Measurements from ENCODE around the gene PHF2. TPM values are rescaled to one million over a fixed set of nuclear protein-coding genes. Genes with fewer than 3 reads are reported as not detected.
A peak's percentile ranks its signal among the peaks of the same experiment; 100 is the strongest.

Gene PHF2
- polyA plus RNA-seq, 3 donors, result 0.40 to 16.0 (median 0.97) TPM

GRCh38 chr9:93532141-93532540 is 44.2 kb upstream of the PHF2 start:
- no peaks in the 10 kb centered on the region for H3K9me3 Mint-ChIP-seq
- peaks cover 10% of the 10 kb centered on the region for H3K79me2 ChIP-seq (ENCODE audit: insufficient read depth, low read length)
- intact Hi-C loops (cut with micrococcal nuclease), result no loop called here
- peak overlapping the region in 1 of 7 donors; percentile 26 for H3K27ac Mint-ChIP-seq
- no peak overlapping the region for H3K4me3 ChIP-seq (replicated peaks in 1 of 3; ENCODE audit: low read depth in 2 of 3, low read length in 3 of 3)
- H3K27ac ChIP-seq (ENCODE audit: low read depth in 1 of 2, low read length in 2 of 2), result peak overlapping the region in 1 of 2 donors; percentile 13
- H3K27me3 Mint-ChIP-seq (ENCODE audit: low read depth in 3 of 3), result peaks cover 0 to 2% (median 0%) of the 10 kb centered on the region in 3 donors
- no peak overlapping the region for H2AFZ ChIP-seq (ENCODE audit: insufficient read depth, low read depth, low read length, poor library complexity, severe bottlenecking)
- no peak overlapping the region for H3K4me3 Mint-ChIP-seq
- no peak overlapping the region for H3K4me2 ChIP-seq (replicated peaks; ENCODE audit: extremely low read depth, low read length, poor library complexity, severe bottlenecking)
- no peaks in the 10 kb centered on the region for H3K4me1 ChIP-seq (ENCODE audit: control insufficient read depth in 1 of 2, insufficient read depth in 2 of 2, low read length in 2 of 2)
- no peaks in the 10 kb centered on the region for H3K27me3 ChIP-seq (ENCODE audit: control insufficient read depth in 2 of 2, insufficient read depth in 2 of 2, low read length in 2 of 2)
- peaks cover 47% of the 10 kb centered on the region for H4K20me1 ChIP-seq (ENCODE audit: insufficient read depth, low read length)
- WGBS (ENCODE audit: insufficient coverage), result 98% methylated on average over 6 of the region's 8 CpGs
- H3K9ac ChIP-seq (ENCODE audit: insufficient read depth, low read length, poor library complexity, severe bottlenecking), result no peak overlapping the region
- H3K9me3 ChIP-seq (replicated peaks in 1 of 2; ENCODE audit: control insufficient read depth in 1 of 2, insufficient read depth in 1 of 2, low read length in 2 of 2), result no peaks in the 10 kb centered on the region
- DNase-seq, result no peak
- TF ChIP-seq CTCF (IDR thresholded peaks at IDR 0.05), result no peak
- peaks cover 91 to 98% of the 10 kb centered on the region in 2 donors for H3K36me3 ChIP-seq (replicated peaks in 1 of 2; ENCODE audit: control insufficient read depth in 1 of 2, insufficient read depth in 2 of 2, low read length in 2 of 2)
- no peaks in the 10 kb centered on the region for H3K4me1 Mint-ChIP-seq
- peaks cover 87 to 95% of the 10 kb centered on the region in 2 donors for H3K36me3 Mint-ChIP-seq

GRCh38 chr9:93533863-93534262 is 42.5 kb upstream of the PHF2 start:
- no peaks in the 10 kb centered on the region for H3K9me3 Mint-ChIP-seq
- no peak overlapping the region for H3K9ac ChIP-seq (ENCODE audit: insufficient read depth, low read length, poor library complexity, severe bottlenecking)
- H3K27ac ChIP-seq (ENCODE audit: low read depth in 1 of 2, low read length in 2 of 2), result peak overlapping the region in 1 of 2 donors; percentile 6
- H3K27me3 Mint-ChIP-seq (ENCODE audit: low read depth in 3 of 3), result peaks cover 0 to 2% (median 0%) of the 10 kb centered on the region in 3 donors
- peaks cover 83 to 96% of the 10 kb centered on the region in 2 donors for H3K36me3 Mint-ChIP-seq
- peaks cover 48% of the 10 kb centered on the region for H4K20me1 ChIP-seq (ENCODE audit: insufficient read depth, low read length)
- no peak for TF ChIP-seq CTCF (IDR thresholded peaks at IDR 0.05)
- H3K4me2 ChIP-seq (replicated peaks; ENCODE audit: extremely low read depth, low read length, poor library complexity, severe bottlenecking), result no peak overlapping the region
- H2AFZ ChIP-seq (ENCODE audit: insufficient read depth, low read depth, low read length, poor library complexity, severe bottlenecking), result no peak overlapping the region
- 93% methylated on average over 7 of the region's 8 CpGs for WGBS (ENCODE audit: insufficient coverage)
- peaks cover 14% of the 10 kb centered on the region for H3K79me2 ChIP-seq (ENCODE audit: insufficient read depth, low read length)
- no peak overlapping the region for H3K4me3 ChIP-seq (replicated peaks in 1 of 3; ENCODE audit: low read depth in 2 of 3, low read length in 3 of 3)
- H3K36me3 ChIP-seq (replicated peaks in 1 of 2; ENCODE audit: control insufficient read depth in 1 of 2, insufficient read depth in 2 of 2, low read length in 2 of 2), result peaks cover 87 to 100% of the 10 kb centered on the region in 2 donors
- H3K4me1 ChIP-seq (ENCODE audit: control insufficient read depth in 1 of 2, insufficient read depth in 2 of 2, low read length in 2 of 2), result no peaks in the 10 kb centered on the region
- H3K9me3 ChIP-seq (replicated peaks in 1 of 2; ENCODE audit: control insufficient read depth in 1 of 2, insufficient read depth in 1 of 2, low read length in 2 of 2), result no peaks in the 10 kb centered on the region
- H3K4me1 Mint-ChIP-seq, result no peaks in the 10 kb centered on the region
- intact Hi-C loops (cut with micrococcal nuclease), result no loop called here
- H3K27ac Mint-ChIP-seq, result peak overlapping the region in 2 of 7 donors; percentile 25 to 42
- no peak for DNase-seq
- H3K27me3 ChIP-seq (ENCODE audit: control insufficient read depth in 2 of 2, insufficient read depth in 2 of 2, low read length in 2 of 2), result no peaks in the 10 kb centered on the region
- H3K4me3 Mint-ChIP-seq, result no peak overlapping the region

All from CD14-positive monocyte (primary cell).